Stimulated activated CD8-positive, alpha-beta memory T cell treated with anti-CD3 and anti-CD28 coated beads, Interleukin-12 subunit alpha, Interleukin-12 subunit beta, amount 100 ng/mL, for 4 hours (primary cell): ENCODE results near the gene RMI1.
"Not testable (repeated sequence)": the region's sequence is repeated elsewhere in the genome, so short reads cannot be mapped to it uniquely, and the experiment has no call there.

Experiments
- DNase-seq: peaks from one replicate; pipeline ENCODE4 v3.0.0-alpha.2; 2020; ENCODE audit warnings: low read depth

RMI1 gene

GRCh38 chr9:84007662-84008061, 27.1 kb downstream of the RMI1 start:
- DNase-seq, result no peak

GRCh38 chr9:84024041-84024575, 43.5 kb downstream of the RMI1 start:
- no peak for DNase-seq

GRCh38 chr9:84027201-84027600, 46.6 kb downstream of the RMI1 start:
- DNase-seq, result no peak

GRCh38 chr9:84031534-84031933, 50.9 kb downstream of the RMI1 start:
- DNase-seq, result no peak

GRCh38 chr9:84041857-84042256, 61.3 kb downstream of the RMI1 start:
- DNase-seq, result not testable (repeated sequence)

- DNase-seq, result no peak
Observed at GRCh38 chr9:84045481-84046097, 65.0 kb downstream of the RMI1 start.
